Effector memory CD4-positive, alpha-beta T cell (primary cell): ENCODE data around the gene ACSF3.

Source experiments
- DNase-seq, 3 donors: peaks; one replicate each; pipeline ENCODE4 v3.0.0-alpha.2; 2020
- H3K27ac ChIP-seq: 2 replicates; pipeline ENCODE4 v1.7.0; 2013; ENCODE audit warnings: mild to moderate bottlenecking, low read length, moderate library complexity; ENCODE audit not compliant: insufficient read depth, poor library complexity, severe bottlenecking
- H3K27me3 ChIP-seq: replicated peaks from 2 replicates; pipeline ENCODE4 v1.7.0; 2013; ENCODE audit warnings: mild to moderate bottlenecking, low read length; ENCODE audit not compliant: insufficient read depth, control insufficient read depth, poor library complexity, severe bottlenecking
- H3K36me3 ChIP-seq: 2 replicates; pipeline ENCODE4 v1.7.0; 2013; ENCODE audit warnings: mild to moderate bottlenecking, low read length, moderate library complexity; ENCODE audit not compliant: control insufficient read depth, insufficient read depth
- H3K4me1 ChIP-seq: 2 replicates; pipeline ENCODE4 v1.7.0; 2013; ENCODE audit warnings: low read length, mild to moderate bottlenecking; ENCODE audit not compliant: control insufficient read depth, insufficient read depth, poor library complexity, severe bottlenecking
- H3K4me3 ChIP-seq: 2 replicates; pipeline ENCODE4 v1.7.0; 2013; ENCODE audit warnings: low read length, low read depth, mild to moderate bottlenecking; ENCODE audit not compliant: insufficient read depth, poor library complexity, severe bottlenecking
- H3K9me3 ChIP-seq: 2 replicates; pipeline ENCODE4 v1.7.0; 2013; ENCODE audit warnings: mild to moderate bottlenecking, low read length, moderate library complexity; ENCODE audit not compliant: control insufficient read depth

The ACSF3 gene

GRCh38 chr16:89094252-89094879 lies 714 bp downstream of the ACSF3 start:
- Histone ChIP-seq H3K27me3 (peaks cover 6% of the 10 kb centered on the region), H3K36me3 (peaks cover 5% of the 10 kb centered on the region), H3K27ac (peak overlapping the region; percentile 65), H3K4me1 (peaks cover 48% of the 10 kb centered on the region), H3K4me3 (peak overlapping the region; percentile 79), H3K9me3 (no peaks in the 10 kb centered on the region)
- no peak for DNase-seq

- Histone ChIP-seq H3K27me3 (peaks cover 6% of the 10 kb centered on the region), H3K4me3 (peak overlapping the region; percentile 79), H3K4me1 (peaks cover 48% of the 10 kb centered on the region), H3K9me3 (no peaks in the 10 kb centered on the region), H3K36me3 (peaks cover 5% of the 10 kb centered on the region), H3K27ac (peak overlapping the region; percentile 65)
- no peak for DNase-seq
Measured at GRCh38 chr16:89094880-89095258, 1.2 kb downstream of the ACSF3 start.

GRCh38 chr16:89095491-89095951 lies 1.9 kb downstream of the ACSF3 start:
- peak overlapping the region; percentile 79 for H3K4me3 ChIP-seq
- no peak for DNase-seq
- peak overlapping the region; percentile 39 for H3K27ac ChIP-seq
- H3K36me3 ChIP-seq: peaks cover 9% of the 10 kb centered on the region
- peaks cover 48% of the 10 kb centered on the region for H3K4me1 ChIP-seq
- no peaks in the 10 kb centered on the region for H3K9me3 ChIP-seq
- H3K27me3 ChIP-seq: peaks cover 3% of the 10 kb centered on the region

GRCh38 chr16:89096042-89096717 lies 2.5 kb downstream of the ACSF3 start:
- Histone ChIP-seq H3K36me3 (peaks cover 16% of the 10 kb centered on the region), H3K27ac (peak overlapping the region; percentile 80), H3K9me3 (no peaks in the 10 kb centered on the region), H3K27me3 (no peaks in the 10 kb centered on the region), H3K4me1 (peaks cover 48% of the 10 kb centered on the region), H3K4me3 (no peak overlapping the region)
- DNase-seq: no peak

GRCh38 chr16:89096768-89097391 lies 3.2 kb downstream of the ACSF3 start:
- H3K36me3 ChIP-seq: peaks cover 23% of the 10 kb centered on the region
- H3K4me3 ChIP-seq: peak overlapping the region; percentile 34
- peaks cover 48% of the 10 kb centered on the region for H3K4me1 ChIP-seq
- H3K27me3 ChIP-seq: no peaks in the 10 kb centered on the region
- H3K9me3 ChIP-seq: no peaks in the 10 kb centered on the region
- peak overlapping the region; percentile 80 for H3K27ac ChIP-seq
- peak in 2 of 3 donors; percentile 11 to 45 for DNase-seq

- Histone ChIP-seq H3K4me3 (peak overlapping the region; percentile 34), H3K36me3 (peaks cover 28% of the 10 kb centered on the region), H3K27me3 (no peaks in the 10 kb centered on the region), H3K27ac (peak overlapping the region; percentile 80), H3K4me1 (peaks cover 48% of the 10 kb centered on the region), H3K9me3 (no peaks in the 10 kb centered on the region)
- no peak for DNase-seq
Measured at GRCh38 chr16:89097392-89097772, 3.7 kb downstream of the ACSF3 start.

GRCh38 chr16:89098767-89099430 lies 5.2 kb downstream of the ACSF3 start:
- H3K27me3 ChIP-seq: no peaks in the 10 kb centered on the region
- H3K9me3 ChIP-seq: no peaks in the 10 kb centered on the region
- no peak for DNase-seq
- peak overlapping the region; percentile 46 for H3K27ac ChIP-seq
- no peak overlapping the region for H3K4me3 ChIP-seq
- peaks cover 43% of the 10 kb centered on the region for H3K36me3 ChIP-seq
- peaks cover 48% of the 10 kb centered on the region for H3K4me1 ChIP-seq

DNA sequence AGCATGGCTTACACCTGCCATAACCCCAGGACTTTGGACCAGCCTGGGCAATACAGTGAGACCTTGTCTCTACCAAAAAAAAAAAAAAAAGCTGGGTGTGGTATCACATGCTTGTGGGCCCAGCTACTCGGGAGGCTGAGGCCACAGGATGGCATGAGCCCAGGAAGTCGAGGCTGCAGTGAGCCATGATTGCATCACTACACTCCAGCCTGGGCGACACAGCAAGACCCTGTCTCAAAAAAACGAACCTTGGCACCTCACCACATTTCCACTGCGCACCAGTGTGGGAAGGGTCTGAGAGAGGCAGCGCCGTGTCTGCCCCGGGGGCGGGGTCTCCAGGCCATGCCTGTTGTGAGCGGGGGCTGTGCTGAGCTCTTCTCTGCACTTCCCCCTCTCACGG lies 6.3 kb downstream of the ACSF3 start:
- no peak for DNase-seq

DNA sequence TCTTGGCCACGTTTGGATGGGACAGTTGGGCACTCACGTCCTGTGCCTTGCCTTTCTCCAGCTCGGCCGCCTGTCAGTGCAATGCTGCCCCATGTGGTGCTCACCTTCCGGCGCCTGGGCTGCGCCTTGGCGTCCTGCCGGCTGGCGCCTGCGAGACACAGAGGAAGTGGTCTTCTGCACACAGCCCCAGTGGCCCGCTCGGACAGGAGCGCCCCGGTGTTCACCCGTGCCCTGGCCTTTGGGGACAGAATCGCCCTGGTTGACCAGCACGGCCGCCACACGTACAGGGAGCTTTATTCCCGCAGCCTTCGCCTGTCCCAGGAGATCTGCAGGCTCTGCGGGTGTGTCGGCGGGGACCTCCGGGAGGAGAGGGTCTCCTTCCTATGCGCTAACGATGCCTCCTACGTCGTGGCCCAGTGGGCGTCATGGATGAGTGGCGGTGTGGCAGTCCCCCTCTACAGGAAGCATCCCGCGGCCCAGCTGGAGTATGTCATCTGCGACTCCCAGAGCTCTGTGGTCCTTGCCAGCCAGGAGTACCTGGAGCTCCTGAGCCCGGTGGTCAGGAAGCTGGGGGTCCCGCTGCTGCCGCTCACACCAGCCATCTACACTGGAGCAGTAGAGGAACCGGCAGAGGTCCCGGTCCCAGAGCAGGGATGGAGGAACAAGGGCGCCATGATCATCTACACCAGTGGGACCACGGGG lies 7.1 kb downstream of the ACSF3 start:
- peaks cover 35% of the 10 kb centered on the region for H3K4me1 ChIP-seq
- peaks cover 62% of the 10 kb centered on the region for H3K36me3 ChIP-seq
- no peaks in the 10 kb centered on the region for H3K9me3 ChIP-seq
- H3K27ac ChIP-seq: no peak overlapping the region
- H3K27me3 ChIP-seq: no peaks in the 10 kb centered on the region
- DNase-seq: no peak
- no peak overlapping the region for H3K4me3 ChIP-seq

More for the DNA sequence above, 6.3 kb downstream of the ACSF3 start:
- peaks cover 53% of the 10 kb centered on the region for H3K36me3 ChIP-seq
- H3K27me3 ChIP-seq: no peaks in the 10 kb centered on the region
- no peaks in the 10 kb centered on the region for H3K9me3 ChIP-seq
- peaks cover 40% of the 10 kb centered on the region for H3K4me1 ChIP-seq
- H3K4me3 ChIP-seq: no peak overlapping the region
- no peak overlapping the region for H3K27ac ChIP-seq
